ENCODE measurements around the gene RAMP1. TPM values are rescaled to one million over a fixed set of nuclear protein-coding genes. Genes with fewer than 3 reads are reported as not detected.

The RAMP1 gene
- total and polyA plus RNA-seq, 2 experiments from 2014 or later, result 134 to 329 TPM

DNA sequence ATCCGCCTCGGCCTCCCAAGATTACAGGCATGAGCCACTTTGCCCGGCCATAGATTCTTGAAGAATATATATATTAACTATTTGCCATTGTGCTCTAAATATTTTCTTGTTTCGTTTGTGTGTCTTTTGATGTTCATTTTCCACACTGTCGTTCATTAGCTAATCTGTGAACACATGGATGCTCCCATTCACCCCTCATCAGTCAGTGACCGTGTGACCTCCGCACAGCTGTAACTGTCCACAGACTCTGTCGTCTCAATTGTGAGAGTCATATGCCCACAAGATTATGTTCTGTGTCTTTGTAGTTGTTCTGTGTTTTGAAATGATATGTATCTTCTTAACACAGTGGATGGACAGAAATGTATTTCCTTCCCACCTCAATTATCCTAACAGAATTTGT, 29.6 kb downstream of the RAMP1 start:
- Histone ChIP-seq H4K20me1 (ENCODE audit: insufficient read depth, poor library complexity, severe bottlenecking) (no peaks in the 10 kb centered on the region), H3K27me3 (no peaks in the 10 kb centered on the region), H3K27ac (no peak overlapping the region), H2AFZ (no peak overlapping the region), H3K79me2 (no peaks in the 10 kb centered on the region), H3K4me3 (no peak overlapping the region), H3K4me2 (no peak overlapping the region), H3K9me2 (replicated peaks; ENCODE audit: insufficient read depth) (no peaks in the 10 kb centered on the region), H3K36me3 (replicated peaks; ENCODE audit: insufficient read depth, low read depth) (no peaks in the 10 kb centered on the region), H3K9me3 (ENCODE audit: low read depth) (no peaks in the 10 kb centered on the region), H3K4me1 (ENCODE audit: insufficient read depth) (peaks cover 10% of the 10 kb centered on the region)
- TF ChIP-seq, protein P1, sequence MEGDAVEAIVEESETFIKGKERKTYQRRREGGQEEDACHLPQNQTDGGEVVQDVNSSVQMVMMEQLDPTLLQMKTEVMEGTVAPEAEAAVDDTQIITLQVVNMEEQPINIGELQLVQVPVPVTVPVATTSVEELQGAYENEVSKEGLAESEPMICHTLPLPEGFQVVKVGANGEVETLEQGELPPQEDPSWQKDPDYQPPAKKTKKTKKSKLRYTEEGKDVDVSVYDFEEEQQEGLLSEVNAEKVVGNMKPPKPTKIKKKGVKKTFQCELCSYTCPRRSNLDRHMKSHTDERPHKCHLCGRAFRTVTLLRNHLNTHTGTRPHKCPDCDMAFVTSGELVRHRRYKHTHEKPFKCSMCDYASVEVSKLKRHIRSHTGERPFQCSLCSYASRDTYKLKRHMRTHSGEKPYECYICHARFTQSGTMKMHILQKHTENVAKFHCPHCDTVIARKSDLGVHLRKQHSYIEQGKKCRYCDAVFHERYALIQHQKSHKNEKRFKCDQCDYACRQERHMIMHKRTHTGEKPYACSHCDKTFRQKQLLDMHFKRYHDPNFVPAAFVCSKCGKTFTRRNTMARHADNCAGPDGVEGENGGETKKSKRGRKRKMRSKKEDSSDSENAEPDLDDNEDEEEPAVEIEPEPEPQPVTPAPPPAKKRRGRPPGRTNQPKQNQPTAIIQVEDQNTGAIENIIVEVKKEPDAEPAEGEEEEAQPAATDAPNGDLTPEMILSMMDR (IDR thresholded peaks at IDR 0.05; ENCODE audit: poor library complexity), result no peak
- no peak for TF ChIP-seq EZH2 (IDR thresholded peaks at IDR 0.05; ENCODE audit: borderline replicate concordance)
- TF ChIP-seq EZH2phosphoT487 (IDR thresholded peaks at IDR 0.05; ENCODE audit: low read depth, severe bottlenecking, unreplicated experiment), result no peak
- no peak for DNase-seq (ENCODE audit: low spot score)
- WGBS (ENCODE audit: low lambda C conversion rate, missing lambda C conversion rate), result 89% methylated on average over 8 of the region's 8 CpGs

DNA sequence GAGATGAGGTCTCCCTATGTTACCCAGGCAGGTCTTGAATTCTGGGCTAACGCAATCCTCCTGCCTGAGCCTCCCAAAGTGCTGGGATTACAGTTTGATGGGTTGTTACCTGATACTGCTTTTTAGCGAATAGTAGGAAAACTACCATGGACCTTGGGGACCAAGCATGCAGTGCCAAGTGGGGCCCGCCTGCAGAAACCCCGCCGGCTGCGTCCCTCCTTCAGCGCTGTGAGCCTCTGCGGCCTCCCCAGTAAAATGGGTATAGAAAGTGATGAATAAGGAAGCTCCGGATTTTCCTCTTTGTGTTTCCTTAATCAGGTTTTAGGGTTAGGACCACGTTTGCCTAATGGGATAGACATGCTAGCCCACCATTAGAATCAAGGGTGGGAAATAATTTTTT, 30.4 kb downstream of the RAMP1 start:
- H2AFZ ChIP-seq, result no peak overlapping the region
- H4K20me1 ChIP-seq (ENCODE audit: insufficient read depth, poor library complexity, severe bottlenecking), result no peaks in the 10 kb centered on the region
- no peak overlapping the region for H3K4me3 ChIP-seq
- no peaks in the 10 kb centered on the region for H3K36me3 ChIP-seq (replicated peaks; ENCODE audit: insufficient read depth, low read depth)
- no peak for DNase-seq (ENCODE audit: low spot score)
- TF ChIP-seq, protein P1 (IDR thresholded peaks at IDR 0.05; ENCODE audit: poor library complexity), result no peak
- no peak for TF ChIP-seq EZH2 (IDR thresholded peaks at IDR 0.05; ENCODE audit: borderline replicate concordance)
- no peak for TF ChIP-seq EZH2phosphoT487 (IDR thresholded peaks at IDR 0.05; ENCODE audit: low read depth, severe bottlenecking, unreplicated experiment)
- H3K79me2 ChIP-seq, result no peaks in the 10 kb centered on the region
- no peaks in the 10 kb centered on the region for H3K9me2 ChIP-seq (replicated peaks; ENCODE audit: insufficient read depth)
- H3K4me1 ChIP-seq (ENCODE audit: insufficient read depth), result peaks cover 10% of the 10 kb centered on the region
- WGBS (ENCODE audit: low lambda C conversion rate, missing lambda C conversion rate), result 97% methylated on average over 10 of the region's 10 CpGs
- no peaks in the 10 kb centered on the region for H3K27me3 ChIP-seq
- no peaks in the 10 kb centered on the region for H3K9me3 ChIP-seq (ENCODE audit: low read depth)
- no peak overlapping the region for H3K4me2 ChIP-seq
- no peak overlapping the region for H3K27ac ChIP-seq

DNA sequence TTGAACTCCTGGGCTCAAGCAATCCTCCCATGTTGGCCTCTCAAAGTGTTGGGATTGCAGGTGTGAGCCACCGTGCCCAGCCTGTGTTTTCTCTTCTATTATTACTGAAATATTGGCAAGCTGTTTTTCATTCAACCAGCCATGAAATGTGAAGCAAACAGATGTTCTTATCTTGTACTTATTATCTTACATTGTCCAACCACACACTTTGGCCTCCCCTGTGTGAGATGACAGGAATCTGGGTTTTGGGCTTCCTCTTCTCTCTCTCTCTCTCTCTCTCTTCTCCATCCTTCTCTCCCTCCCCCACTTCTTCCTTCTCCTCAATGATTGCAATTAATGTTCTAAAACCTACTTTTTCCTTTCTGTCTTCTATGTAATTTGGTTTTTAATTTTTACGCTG, 33.1 kb downstream of the RAMP1 start:
- Histone ChIP-seq H3K79me2 (no peaks in the 10 kb centered on the region), H3K9me3 (ENCODE audit: low read depth) (no peaks in the 10 kb centered on the region), H3K27ac (no peak overlapping the region), H3K27me3 (no peaks in the 10 kb centered on the region), H3K4me2 (no peak overlapping the region), H4K20me1 (ENCODE audit: insufficient read depth, poor library complexity, severe bottlenecking) (no peaks in the 10 kb centered on the region), H3K4me1 (ENCODE audit: insufficient read depth) (peaks cover 5% of the 10 kb centered on the region), H3K9me2 (replicated peaks; ENCODE audit: insufficient read depth) (no peaks in the 10 kb centered on the region), H3K4me3 (no peak overlapping the region), H2AFZ (no peak overlapping the region), H3K36me3 (replicated peaks; ENCODE audit: insufficient read depth, low read depth) (no peaks in the 10 kb centered on the region)
- 55% methylated on average over 2 of the region's 2 CpGs for WGBS (ENCODE audit: low lambda C conversion rate, missing lambda C conversion rate)
- TF ChIP-seq EZH2 (IDR thresholded peaks at IDR 0.05; ENCODE audit: borderline replicate concordance), result no peak
- TF ChIP-seq, protein P1 (IDR thresholded peaks at IDR 0.05; ENCODE audit: poor library complexity), result no peak
- no peak for TF ChIP-seq EZH2phosphoT487 (IDR thresholded peaks at IDR 0.05; ENCODE audit: low read depth, severe bottlenecking, unreplicated experiment)
- DNase-seq (ENCODE audit: low spot score), result no peak

Data from hepatocyte (in vitro differentiated cells).